Measurements from ENCODE around the gene PGA4.
"Not testable (repeated sequence)": the region's sequence is repeated elsewhere in the genome, so short reads cannot be mapped to it uniquely, and the experiment has no call there.

PGA4 gene

DNA sequence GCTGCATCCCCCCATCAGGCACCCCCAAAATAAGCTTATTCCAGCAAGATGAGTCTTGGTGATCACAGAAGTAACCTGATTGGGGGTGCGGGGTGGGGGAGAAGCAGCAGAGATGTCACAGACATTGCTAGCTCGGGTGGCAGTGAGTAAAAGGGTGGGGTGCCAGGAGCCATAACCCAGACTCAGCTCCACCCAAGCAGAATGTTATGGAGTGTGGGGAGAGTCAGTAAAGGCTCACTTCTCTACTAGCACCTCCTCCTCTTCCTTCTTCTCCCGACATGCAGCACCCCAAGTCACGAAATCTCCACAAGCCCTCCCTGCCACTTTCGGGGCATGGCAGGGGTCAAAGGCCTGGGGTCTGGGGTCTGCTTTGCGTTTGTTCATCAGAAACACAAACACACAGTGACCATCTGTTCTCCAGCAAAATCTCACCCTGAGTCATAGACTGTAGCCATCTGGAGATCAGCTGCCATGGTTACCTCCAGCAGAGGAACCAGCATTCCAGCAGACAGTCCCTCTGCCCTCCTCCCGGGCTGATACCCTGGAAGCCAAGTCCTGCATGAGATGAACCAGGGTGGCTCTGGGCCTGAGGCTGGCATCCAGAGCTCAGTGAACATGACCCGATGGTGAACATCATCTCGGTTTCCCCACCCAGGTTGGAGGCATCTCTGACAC lies 14.4 kb upstream of the PGA4 start:
- not testable (repeated sequence) for DNase-seq

DNA sequence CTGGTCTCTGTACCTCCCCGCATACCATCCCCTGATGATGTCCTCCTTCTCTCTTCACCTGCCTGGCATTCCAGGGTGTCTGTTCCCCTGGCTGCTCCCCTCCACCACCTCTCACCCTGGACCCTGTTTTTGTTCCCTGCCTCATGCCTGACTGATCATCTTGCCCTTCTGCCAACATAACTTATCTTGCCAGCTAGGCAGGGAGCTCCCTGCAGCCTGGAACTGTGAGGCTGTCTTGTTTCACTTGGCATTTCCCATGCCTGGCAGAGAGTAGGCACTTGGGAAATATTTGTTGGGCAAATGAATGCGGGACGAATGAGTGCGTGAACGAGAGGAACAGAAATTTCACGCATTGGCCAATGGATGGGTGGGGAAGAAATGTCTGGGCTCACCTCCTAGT lies 11.5 kb upstream of the PGA4 start:
- DNase-seq = not testable (repeated sequence)

DNA sequence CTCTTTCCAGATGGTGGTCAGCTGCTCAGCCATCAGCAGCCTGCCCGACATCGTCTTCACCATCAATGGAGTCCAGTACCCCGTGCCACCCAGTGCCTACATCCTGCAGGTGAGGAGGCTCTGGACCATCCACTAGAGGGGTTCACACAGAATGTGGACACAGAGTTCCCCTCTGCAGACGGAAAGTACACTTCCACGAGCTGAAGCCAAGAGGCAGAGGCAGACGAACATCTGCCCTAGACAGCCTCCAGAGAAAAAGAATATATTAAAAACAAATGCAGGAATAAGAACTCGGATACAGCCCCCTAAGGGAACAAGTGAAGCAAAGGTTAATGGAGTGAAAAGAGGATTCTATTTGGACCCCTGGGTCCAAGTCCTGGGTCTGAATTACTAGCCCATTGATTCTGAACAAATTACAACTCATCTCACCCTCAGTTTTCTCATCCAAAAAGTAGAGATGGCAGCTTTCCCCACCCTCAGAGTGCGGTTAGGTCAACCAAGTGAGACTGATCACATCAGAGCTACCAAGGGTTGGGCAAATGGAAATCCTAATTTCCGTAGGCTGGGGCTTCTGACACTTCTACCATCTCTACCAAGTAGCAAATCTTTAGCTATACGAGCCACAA lies 10.7 kb upstream of the PGA4 start:
- DNase-seq = not testable (repeated sequence)

- DNase-seq = not testable (repeated sequence)
These were observed 9.9 kb upstream of the PGA4 start for GRCh38 chr11:61212202-61212601.

- DNase-seq = not testable (repeated sequence)
These were observed 8.3 kb upstream of the PGA4 start for GRCh38 chr11:61213711-61214324.

GRCh38 chr11:61218306-61218705 lies 3.8 kb upstream of the PGA4 start:
- not testable (repeated sequence) for DNase-seq

DNA sequence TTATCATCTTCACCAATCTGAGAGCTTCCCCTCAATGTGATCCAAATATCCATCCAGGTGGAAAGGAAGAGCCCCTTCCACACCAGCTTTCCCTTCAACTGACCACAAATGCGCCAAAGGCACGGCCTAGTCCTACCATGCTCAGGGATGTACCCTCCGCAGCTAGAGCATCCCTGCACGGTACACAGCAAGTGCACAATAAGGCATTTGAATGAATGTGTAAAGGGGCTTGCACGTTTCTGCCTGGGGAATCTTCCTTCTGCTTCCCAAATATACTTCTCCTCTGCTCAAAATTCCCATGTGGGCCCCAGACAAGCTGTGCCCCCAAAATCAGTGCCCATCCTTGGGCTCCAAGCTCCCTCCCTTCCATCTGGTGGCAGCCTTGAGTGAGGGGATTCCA lies 3.1 kb upstream of the PGA4 start:
- DNase-seq = not testable (repeated sequence)

DNA sequence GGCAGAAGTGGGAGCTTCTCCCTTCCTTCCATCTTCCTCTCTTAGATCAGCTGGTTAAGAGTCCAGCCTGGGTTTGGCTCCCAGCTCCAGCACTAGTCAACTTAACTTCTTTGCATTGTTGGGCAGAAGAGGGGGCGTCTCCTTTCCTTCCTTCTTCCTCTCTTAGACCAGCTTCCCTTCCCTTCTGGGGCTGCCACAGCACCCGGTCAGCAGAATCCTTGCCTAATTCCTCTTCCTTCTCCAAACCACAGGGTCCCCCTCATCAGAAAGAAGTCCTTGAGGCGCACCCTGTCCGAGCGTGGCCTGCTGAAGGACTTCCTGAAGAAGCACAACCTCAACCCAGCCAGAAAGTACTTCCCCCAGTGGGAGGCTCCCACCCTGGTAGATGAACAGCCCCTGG lies 545 bp downstream of the PGA4 start:
- not testable (repeated sequence) for DNase-seq

DNA sequence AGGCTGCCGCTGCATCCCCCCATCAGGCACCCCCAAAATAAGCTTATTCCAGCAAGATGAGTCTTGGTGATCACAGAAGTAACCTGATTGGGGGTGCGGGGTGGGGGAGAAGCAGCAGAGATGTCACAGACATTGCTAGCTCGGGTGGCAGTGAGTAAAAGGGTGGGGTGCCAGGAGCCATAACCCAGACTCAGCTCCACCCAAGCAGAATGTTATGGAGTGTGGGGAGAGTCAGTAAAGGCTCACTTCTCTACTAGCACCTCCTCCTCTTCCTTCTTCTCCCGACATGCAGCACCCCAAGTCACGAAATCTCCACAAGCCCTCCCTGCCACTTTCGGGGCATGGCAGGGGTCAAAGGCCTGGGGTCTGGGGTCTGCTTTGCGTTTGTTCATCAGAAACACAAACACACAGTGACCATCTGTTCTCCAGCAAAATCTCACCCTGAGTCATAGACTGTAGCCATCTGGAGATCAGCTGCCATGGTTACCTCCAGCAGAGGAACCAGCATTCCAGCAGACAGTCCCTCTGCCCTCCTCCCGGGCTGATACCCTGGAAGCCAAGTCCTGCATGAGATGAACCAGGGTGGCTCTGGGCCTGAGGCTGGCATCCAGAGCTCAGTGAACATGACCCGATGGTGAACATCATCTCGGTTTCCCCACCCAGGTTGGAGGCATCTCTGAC lies 4.5 kb downstream of the PGA4 start:
- not testable (repeated sequence) for DNase-seq

- DNase-seq = not testable (repeated sequence)
These were observed 7.3 kb downstream of the PGA4 start for GRCh38 chr11:61229458-61229857.

- not testable (repeated sequence) for DNase-seq
These were observed 8.9 kb downstream of the PGA4 start for GRCh38 chr11:61231033-61231432.

GRCh38 chr11:61231585-61231984 lies 9.4 kb downstream of the PGA4 start:
- not testable (repeated sequence) for DNase-seq

- not testable (repeated sequence) for DNase-seq
These were observed 10.5 kb downstream of the PGA4 start for GRCh38 chr11:61232548-61233145.

GRCh38 chr11:61237130-61237529 lies 15.0 kb downstream of the PGA4 start:
- DNase-seq = not testable (repeated sequence)

DNA sequence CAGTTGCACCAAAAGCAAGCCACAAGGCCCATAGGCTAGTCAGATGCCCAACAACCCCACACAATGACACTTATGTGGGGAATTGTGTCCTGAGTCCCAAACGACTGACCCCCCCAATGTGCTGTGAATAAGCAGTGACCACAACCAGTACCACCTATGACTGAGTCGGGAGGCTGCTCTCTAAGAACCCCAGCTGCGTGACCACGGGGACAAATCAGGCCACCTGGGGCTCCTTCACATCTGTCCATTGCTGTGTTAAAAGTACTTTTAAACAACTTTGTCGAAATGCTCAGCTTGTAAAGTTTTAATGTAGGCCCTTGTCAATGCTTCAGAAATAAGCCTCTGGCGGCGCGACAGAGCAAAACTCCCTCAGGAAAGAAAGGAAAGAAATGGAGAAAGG lies 18.1 kb downstream of the PGA4 start:
- DNase-seq = not testable (repeated sequence)

DNA sequence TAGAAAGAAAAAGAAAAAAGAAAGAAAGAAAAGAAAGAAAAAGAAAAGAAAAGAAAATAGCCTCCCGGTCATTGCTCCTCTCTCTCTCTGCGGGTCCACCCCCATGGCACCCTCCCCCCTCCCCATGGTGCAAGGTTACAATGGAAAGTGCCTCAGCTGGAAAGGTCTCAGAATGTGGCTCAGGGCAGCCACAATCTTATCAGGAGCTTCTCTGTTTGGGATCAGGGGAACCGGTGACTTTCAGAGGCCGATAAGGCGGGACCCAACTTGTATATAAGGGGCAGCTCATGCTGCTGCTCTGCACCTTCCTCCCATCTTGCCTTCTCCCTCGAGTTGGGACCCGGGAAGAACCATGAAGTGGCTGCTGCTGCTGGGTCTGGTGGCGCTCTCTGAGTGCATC lies 18.7 kb downstream of the PGA4 start, which contains the start of gene PGA5:
PGA5 (plus strand) TSS at position 301 of the 400 bp plus-strand sequence; CDS start at position 353, 52 bp downstream.
- not testable (repeated sequence) for DNase-seq

DNA sequence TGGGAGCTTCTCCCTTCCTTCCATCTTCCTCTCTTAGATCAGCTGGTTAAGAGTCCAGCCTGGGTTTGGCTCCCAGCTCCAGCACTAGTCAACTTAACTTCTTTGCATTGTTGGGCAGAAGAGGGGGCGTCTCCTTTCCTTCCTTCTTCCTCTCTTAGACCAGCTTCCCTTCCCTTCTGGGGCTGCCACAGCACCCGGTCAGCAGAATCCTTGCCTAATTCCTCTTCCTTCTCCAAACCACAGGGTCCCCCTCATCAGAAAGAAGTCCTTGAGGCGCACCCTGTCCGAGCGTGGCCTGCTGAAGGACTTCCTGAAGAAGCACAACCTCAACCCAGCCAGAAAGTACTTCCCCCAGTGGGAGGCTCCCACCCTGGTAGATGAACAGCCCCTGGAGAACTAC lies 19.4 kb downstream of the PGA4 start:
- not testable (repeated sequence) for DNase-seq

- DNase-seq = not testable (repeated sequence)
These were observed 23.3 kb downstream of the PGA4 start for GRCh38 chr11:61245284-61245964.

DNA sequence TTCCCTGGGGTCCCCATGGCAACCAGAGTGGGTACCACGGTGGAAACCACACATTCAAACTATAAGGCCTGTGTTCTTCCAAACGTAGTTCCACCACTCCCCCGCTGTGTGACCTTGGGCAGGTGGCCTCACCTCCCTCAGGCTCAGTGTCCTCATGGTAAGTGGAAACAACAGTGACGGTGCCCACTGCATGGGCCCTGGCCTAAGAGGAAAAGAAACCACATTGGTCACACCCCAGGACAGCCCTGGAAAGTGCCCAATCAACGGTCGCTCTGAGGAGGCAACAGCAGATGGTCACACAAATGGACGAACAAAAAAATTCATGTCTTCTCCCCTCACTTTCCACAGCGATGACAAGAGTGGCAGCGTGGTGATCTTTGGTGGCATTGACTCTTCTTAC lies 25.9 kb downstream of the PGA4 start:
- DNase-seq = not testable (repeated sequence)

DNA sequence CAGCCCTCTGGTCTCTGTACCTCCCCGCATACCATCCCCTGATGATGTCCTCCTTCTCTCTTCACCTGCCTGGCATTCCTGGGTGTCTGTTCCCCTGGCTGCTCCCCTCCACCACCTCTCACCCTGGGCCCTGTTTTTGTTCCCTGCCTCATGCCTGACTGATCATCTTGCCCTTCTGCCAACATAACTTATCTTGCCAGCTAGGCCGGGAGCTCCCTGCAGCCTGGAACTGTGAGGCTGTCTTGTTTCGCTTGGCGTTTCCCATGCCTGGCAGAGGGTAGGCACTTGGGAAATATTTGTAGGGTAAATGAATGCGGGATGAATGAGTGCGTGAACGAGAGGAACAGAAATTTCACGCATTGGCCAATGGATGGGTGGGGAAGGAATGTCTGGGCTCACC lies 27.1 kb downstream of the PGA4 start:
- DNase-seq = not testable (repeated sequence)

- DNase-seq = not testable (repeated sequence)
These were observed 28.9 kb downstream of the PGA4 start for GRCh38 chr11:61250796-61251765.
